Measurements from ENCODE around the gene GEMIN2.
"Not testable (repeated sequence)": the region's sequence is repeated elsewhere in the genome, so short reads cannot be mapped to it uniquely, and the experiment has no call there.

GEMIN2 gene

GRCh38 chr14:39158222-39158858 lies 44.2 kb downstream of the GEMIN2 start:
- Histone ChIP-seq H3K4me3 (ENCODE audit: low read depth, low read length) (no peak overlapping the region), H3K27ac (no peak overlapping the region), H3K27me3 (replicated peaks) (no peaks in the 10 kb centered on the region), H3K36me3 (replicated peaks) (peaks cover 15% of the 10 kb centered on the region)
- no peak for DNase-seq
- no peak for TF ChIP-seq CTCF (IDR thresholded peaks at IDR 0.05; ENCODE audit: low read depth, low read length, missing control alignments)
- in situ Hi-C loops (cut with HindIII; ENCODE audit: low pct_ligation_motif_present, low sequenced_read_pairs) = no loop called here

- H3K27me3 ChIP-seq (replicated peaks) = no peaks in the 10 kb centered on the region
- no peak overlapping the region for H3K27ac ChIP-seq
- H3K4me3 ChIP-seq (ENCODE audit: low read depth, low read length) = no peak overlapping the region
- in situ Hi-C loops (cut with HindIII; ENCODE audit: low pct_ligation_motif_present, low sequenced_read_pairs) = no loop called here
- TF ChIP-seq CTCF (IDR thresholded peaks at IDR 0.05; ENCODE audit: low read depth, low read length, missing control alignments) = no peak
- DNase-seq = no peak
- H3K36me3 ChIP-seq (replicated peaks) = peaks cover 16% of the 10 kb centered on the region
Measured at GRCh38 chr14:39160494-39160893, 46.4 kb downstream of the GEMIN2 start.

GRCh38 chr14:39167797-39168320 lies 53.7 kb downstream of the GEMIN2 start:
- H3K4me3 ChIP-seq (ENCODE audit: low read depth, low read length); H3K27me3 ChIP-seq (replicated peaks); DNase-seq; H3K27ac ChIP-seq; H3K36me3 ChIP-seq (replicated peaks); in situ Hi-C loops (cut with HindIII; ENCODE audit: low pct_ligation_motif_present, low sequenced_read_pairs): not testable (repeated sequence)

- in situ Hi-C loops (cut with HindIII; ENCODE audit: low pct_ligation_motif_present, low sequenced_read_pairs) = no loop called here
- TF ChIP-seq CTCF (IDR thresholded peaks at IDR 0.05; ENCODE audit: low read depth, low read length, missing control alignments) = no peak
- peaks cover 4% of the 10 kb centered on the region for H3K36me3 ChIP-seq (replicated peaks)
- H3K4me3 ChIP-seq (ENCODE audit: low read depth, low read length) = peak overlapping the region; percentile 96
- no peaks in the 10 kb centered on the region for H3K27me3 ChIP-seq (replicated peaks)
- H3K27ac ChIP-seq = no peak overlapping the region
- DNase-seq = no peak
Measured at GRCh38 chr14:39168591-39168990, 54.5 kb downstream of the GEMIN2 start.

GRCh38 chr14:39169541-39169900 lies 55.4 kb downstream of the GEMIN2 start:
- TF ChIP-seq CTCF (IDR thresholded peaks at IDR 0.05; ENCODE audit: low read depth, low read length, missing control alignments) = no peak
- in situ Hi-C loops (cut with HindIII; ENCODE audit: low pct_ligation_motif_present, low sequenced_read_pairs) = no loop called here
- H3K36me3 ChIP-seq (replicated peaks) = peaks cover under 1% of the 10 kb centered on the region
- no peak for DNase-seq
- H3K4me3 ChIP-seq (ENCODE audit: low read depth, low read length) = peak overlapping the region; percentile 96
- no peaks in the 10 kb centered on the region for H3K27me3 ChIP-seq (replicated peaks)
- H3K27ac ChIP-seq = peak overlapping the region; percentile 92

GRCh38 chr14:39173198-39173597 lies 59.1 kb downstream of the GEMIN2 start:
- no peak overlapping the region for H3K4me3 ChIP-seq (ENCODE audit: low read depth, low read length)
- DNase-seq = no peak
- H3K36me3 ChIP-seq (replicated peaks) = peaks cover 21% of the 10 kb centered on the region
- TF ChIP-seq CTCF (IDR thresholded peaks at IDR 0.05; ENCODE audit: low read depth, low read length, missing control alignments) = no peak
- no peak overlapping the region for H3K27ac ChIP-seq
- in situ Hi-C loops (cut with HindIII; ENCODE audit: low pct_ligation_motif_present, low sequenced_read_pairs) = no loop called here
- H3K27me3 ChIP-seq (replicated peaks) = no peaks in the 10 kb centered on the region

Measured in brain microvascular endothelial cell (primary cell).